ENCODE results near the gene GRM4.

The GRM4 gene

DNA sequence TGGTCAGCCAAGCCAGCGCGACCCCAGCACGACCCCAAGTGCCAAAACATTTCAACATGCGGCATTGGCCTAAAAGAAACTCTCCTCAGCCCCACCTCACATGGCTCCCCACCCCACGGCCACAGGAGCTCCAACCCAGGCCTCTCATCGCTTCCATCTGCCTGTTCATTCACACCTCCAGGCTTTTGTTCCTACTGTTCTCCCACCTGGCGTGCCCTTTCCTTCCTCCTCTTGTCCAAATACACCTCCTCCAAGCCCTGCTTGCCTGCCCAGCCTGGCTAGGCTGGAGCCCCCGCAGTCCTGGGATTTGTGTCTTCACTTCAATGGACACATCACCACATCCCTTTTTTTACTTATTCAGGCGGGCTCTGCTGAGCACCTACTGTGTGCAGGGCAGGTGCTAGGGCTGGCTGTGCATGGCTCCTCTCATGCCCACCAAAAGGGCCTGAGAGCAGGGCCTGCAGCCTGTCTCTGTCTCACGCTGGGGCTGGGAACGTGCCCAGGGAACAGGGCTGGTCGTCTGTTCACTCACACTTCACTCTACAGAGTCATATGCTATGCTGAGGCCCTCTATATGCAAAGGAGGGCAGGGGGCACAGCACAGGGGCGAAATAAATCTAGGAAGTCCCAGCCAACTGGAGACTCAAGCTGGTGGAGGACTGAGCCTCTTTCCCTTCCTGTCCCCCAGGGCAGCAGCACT, 61.1 kb downstream of the GRM4 start:
- TF ChIP-seq GATA3 (IDR thresholded peaks at IDR 0.05; ENCODE audit: low read depth, low read length) (no peak), GATA2 (IDR thresholded peaks at IDR 0.05; ENCODE audit: low read depth, low read length) (no peak)

DNA sequence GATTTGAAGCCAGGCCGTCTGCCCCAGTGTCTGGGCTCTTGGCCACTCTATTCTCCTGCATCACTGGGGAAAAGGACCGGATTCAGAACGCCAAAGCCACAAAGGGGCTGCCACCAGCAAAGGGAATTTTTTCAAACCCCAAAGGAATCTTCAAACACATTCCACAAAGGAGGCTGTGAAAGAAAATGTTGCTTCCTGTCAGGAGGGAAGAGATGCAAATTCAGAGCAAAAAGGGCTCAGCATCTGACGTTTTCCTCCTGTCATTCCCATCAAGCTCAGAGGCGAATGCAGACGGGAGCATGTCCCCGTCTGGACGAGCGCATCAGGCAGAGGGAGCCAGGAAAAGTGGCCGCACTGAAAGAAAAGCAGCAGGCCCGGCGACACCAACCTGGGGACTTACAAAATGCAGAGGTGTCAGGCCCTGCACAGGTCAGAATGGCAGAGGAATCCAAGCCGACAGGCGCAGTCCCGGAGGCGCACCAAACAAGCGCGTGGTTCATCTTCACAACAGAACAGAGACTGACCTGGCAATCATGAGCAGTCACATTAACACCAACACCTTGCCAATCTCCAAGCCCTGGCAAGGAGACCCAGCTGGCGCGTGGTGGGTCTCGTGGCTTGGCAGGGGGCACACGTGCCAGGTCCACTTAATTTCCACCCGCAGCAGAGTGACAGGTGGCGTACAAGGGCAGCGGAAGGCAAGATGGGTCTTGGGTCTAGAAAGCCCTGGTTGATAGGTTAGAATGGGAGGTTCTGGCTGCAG, 62.8 kb downstream of the GRM4 start:
- no peak for TF ChIP-seq GATA3 (IDR thresholded peaks at IDR 0.05; ENCODE audit: low read depth, low read length)
- TF ChIP-seq GATA2 (IDR thresholded peaks at IDR 0.05; ENCODE audit: low read depth, low read length): no peak

DNA sequence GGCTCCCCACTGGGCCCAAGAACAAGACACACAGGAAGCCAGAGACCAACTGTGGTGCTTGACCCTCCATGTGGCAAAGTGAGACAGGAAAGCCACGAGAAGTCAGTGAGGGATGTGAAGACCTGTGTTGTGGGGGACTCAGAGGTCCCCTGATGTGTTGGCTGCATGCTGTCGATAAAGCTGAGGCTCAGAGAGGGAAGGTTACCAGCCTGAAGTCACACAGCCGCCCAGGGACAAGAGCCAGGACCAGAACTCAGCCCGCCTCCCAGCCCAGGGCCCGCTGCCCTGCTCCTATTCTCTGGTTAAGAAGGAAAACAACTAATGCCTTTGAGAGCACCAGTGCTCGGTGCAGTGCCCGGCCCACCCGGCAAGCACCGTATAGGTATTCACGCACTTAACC, 63.5 kb downstream of the GRM4 start:
- no peak for TF ChIP-seq GATA2 (IDR thresholded peaks at IDR 0.05; ENCODE audit: low read depth, low read length)
- no peak for TF ChIP-seq GATA3 (IDR thresholded peaks at IDR 0.05; ENCODE audit: low read depth, low read length)

DNA sequence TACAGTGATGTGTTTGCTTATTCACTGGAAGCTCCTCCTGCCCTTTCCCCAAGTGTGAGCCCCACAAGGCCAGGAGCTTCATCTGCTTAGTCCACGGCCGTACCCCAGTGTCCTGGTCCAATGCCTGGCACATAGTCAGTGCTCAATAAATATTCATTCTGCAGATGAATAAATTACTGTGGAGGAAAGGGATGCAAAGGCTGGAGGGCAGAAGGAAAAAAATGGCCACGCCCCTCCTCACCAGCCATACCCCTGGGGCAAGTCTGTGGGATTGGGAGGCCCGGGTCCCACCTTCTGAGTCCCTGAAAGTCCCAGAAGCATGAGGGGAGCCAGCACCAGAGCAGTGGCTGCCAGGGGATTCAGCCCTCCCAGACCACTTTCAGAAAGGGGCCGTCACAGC, 65.5 kb downstream of the GRM4 start:
- no peak for TF ChIP-seq GATA2 (IDR thresholded peaks at IDR 0.05; ENCODE audit: low read depth, low read length)
- no peak for TF ChIP-seq GATA3 (IDR thresholded peaks at IDR 0.05; ENCODE audit: low read depth, low read length)

DNA sequence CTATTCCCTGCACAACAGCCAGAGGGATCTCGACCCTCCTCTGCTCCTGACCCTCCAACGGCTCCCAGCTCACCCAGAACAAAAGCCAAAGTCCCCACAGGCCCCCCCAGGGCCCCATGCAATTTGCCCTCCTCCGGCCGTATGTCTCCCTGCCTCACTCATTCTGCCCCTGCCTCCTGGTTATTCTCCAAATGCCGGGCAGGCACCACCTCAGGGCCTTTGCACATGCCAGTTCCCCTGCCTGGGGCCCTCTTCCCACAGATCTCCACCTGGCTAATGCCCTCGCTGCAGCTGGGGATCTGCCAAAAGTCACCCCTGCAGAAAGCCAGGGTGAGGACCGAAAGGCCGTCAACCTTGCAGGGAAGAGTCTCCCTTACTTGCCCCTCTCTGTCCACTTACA, 66.0 kb downstream of the GRM4 start:
- TF ChIP-seq GATA2 (IDR thresholded peaks at IDR 0.05; ENCODE audit: low read depth, low read length) (no peak), GATA3 (IDR thresholded peaks at IDR 0.05; ENCODE audit: low read depth, low read length) (no peak)

DNA sequence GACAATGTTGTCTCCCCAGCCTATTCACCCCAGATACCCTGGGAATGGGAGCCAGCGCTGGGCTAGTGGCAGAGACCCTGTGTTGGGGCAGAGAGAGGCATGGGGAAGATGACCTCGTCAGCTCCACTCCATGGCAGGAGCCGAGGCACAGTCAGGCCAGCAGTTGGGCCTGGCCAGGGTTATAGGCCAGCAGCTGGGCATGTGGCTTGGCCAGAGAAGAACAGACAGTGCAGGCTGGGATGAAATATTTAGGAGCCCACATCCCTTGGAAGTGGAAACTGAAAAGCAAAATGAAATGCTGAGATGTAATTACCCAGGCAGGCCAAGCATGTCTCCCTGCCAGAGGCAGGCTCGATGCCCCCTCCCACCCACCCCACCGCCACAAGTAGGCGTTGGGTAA, 70.0 kb downstream of the GRM4 start:
- TF ChIP-seq GATA2 (IDR thresholded peaks at IDR 0.05; ENCODE audit: low read depth, low read length): no peak
- TF ChIP-seq GATA3 (IDR thresholded peaks at IDR 0.05; ENCODE audit: low read depth, low read length): no peak

DNA sequence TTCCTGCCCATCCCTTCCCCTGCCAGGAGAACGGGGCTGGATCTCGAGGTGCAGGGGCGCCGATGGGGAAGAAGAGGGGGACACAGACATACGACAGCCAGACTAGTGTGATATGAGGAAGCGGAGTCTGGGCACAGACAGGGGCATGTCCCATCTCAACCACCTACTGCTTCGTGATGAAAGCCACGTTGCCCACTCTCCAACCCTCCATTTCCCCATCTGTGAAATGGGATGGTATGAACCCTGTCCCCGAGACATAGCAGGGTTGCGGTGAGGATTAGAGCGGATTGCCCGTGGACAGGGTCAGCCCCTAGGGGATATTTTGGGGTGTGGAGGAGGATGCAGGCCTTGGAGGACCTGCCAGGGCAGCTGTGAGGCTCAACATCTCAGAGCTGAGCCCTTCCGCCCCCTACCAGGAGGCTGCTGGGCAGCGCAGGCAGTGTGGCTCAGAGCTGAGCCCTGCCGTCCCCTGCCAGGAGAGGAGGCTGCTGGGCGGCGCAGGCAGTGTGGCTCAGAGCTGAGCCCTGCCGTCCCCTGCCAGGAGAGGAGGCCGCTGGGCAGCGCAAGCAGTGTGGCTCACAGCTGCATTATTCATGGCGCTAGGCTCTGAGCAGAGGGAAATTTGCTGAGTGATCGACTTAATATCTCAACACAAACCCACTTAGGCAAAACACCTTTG, 71.7 kb downstream of the GRM4 start:
- no peak for TF ChIP-seq GATA3 (IDR thresholded peaks at IDR 0.05; ENCODE audit: low read depth, low read length)
- no peak for TF ChIP-seq GATA2 (IDR thresholded peaks at IDR 0.05; ENCODE audit: low read depth, low read length)

DNA sequence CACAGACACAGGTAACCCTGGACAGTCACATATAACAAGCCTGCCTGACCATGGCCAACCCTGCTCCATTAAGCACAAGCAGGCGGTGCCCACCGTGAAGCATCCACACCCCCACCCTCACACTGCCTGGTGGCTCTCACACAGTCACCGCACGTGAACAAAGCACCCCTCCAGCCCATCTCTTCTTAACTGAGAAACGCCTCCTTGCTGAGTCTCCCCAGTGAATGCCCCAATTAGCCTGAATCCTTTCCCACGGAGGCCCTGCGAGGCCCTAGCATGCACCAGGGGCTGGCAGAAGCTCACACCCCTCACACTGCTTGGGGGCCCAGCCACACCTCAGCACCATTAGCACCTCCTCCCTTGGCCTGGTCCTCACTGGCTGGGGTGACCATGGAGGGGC, 72.3 kb downstream of the GRM4 start:
- TF ChIP-seq GATA3 (IDR thresholded peaks at IDR 0.05; ENCODE audit: low read depth, low read length) (no peak), GATA2 (IDR thresholded peaks at IDR 0.05; ENCODE audit: low read depth, low read length) (no peak)

DNA sequence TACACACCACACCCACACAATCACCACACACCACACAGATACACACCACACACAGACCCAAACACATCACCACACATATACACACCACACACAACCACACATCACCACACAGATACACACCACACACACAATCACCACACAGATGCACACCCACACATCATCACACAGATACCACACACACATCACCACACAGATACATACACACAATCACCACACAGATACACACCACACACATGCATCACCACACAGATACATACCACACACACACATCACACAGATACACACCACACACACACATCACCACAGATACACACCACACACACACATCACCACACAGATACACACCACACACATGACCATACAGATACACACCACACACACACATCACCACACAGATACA, 73.2 kb downstream of the GRM4 start:
- TF ChIP-seq GATA3 (IDR thresholded peaks at IDR 0.05; ENCODE audit: low read depth, low read length) (no peak), GATA2 (IDR thresholded peaks at IDR 0.05; ENCODE audit: low read depth, low read length) (no peak)

DNA sequence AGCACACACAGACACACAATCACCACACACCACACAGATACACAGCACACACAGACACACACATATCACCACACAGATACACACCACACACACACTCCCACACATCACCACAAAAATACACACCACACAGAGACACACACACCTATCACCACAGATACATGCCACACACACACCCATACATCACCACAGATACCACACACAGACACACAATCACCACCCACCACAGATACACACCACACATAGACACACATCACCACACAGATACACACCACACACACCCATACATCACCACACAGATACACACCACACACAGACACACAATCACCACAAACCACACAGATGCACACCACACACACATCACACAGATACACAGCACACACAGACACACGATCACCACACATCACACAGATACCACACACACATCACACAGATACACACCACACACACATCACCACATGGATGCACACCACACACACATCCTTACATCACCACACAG, 74.0 kb downstream of the GRM4 start:
- no peak for TF ChIP-seq GATA2 (IDR thresholded peaks at IDR 0.05; ENCODE audit: low read depth, low read length)
- no peak for TF ChIP-seq GATA3 (IDR thresholded peaks at IDR 0.05; ENCODE audit: low read depth, low read length)

DNA sequence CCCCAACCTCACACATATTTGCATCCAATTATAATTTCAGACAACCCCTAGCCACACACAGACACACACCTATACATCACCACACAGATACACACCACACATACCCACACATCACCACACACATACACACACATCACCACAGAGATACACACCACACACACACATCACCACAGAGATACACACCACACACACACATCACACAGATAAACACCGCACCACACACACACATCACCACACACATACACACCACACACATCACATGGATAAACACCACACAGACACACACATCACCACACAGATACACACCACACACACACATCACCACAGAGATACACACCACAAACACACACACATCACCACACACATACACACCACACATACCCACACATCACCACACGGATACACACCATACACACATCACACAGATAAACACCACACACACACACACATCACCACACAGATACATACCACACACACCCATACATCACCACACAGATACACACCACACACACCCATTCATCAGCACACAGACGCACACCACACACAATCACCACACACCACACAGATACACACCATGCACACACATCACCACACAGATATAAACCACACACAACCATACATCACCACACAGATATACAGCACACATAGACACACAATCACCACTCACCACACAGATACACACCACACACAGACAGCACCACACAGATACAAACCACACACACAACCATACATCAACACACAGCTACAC, 74.6 kb downstream of the GRM4 start:
- TF ChIP-seq GATA2 (IDR thresholded peaks at IDR 0.05; ENCODE audit: low read depth, low read length): no peak

DNA sequence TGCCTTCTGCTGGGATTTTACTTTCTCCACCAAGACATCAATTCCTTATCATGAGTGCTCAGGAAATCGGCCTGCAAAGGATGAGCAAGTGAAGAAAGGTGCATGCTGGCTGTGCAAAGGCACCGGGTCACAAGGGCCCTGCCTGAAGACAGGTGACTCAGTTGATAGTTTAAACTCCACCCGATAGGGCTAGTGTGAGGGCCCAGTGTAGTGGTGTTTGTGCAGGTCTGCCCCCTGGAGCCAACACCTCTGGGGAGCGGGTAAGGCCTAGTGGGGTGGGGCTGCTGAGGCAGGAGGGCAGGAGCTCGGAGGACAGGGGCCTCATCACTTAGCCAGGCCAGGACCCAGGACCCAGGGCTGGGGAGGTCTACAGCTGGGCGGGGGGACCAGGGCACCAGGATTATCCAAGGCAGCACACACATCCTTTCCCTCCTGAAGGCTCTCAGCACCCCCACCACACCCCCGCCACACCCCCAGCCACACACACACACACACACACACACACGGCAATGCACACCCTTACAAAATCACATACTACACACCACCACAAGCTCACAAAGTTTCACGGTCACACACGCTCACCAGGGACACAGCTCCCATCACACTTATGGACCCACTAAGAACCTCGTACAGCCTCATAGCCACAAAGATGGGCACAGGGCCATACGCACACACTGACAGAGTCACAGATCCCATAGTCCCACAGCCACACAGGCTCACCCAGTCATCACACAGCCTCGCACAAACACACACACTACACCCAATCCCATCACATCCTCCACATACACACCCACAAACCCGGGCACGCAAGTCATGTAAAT, 75.4 kb downstream of the GRM4 start:
- TF ChIP-seq GATA2 (IDR thresholded peaks at IDR 0.05; ENCODE audit: low read depth, low read length): no peak

DNA sequence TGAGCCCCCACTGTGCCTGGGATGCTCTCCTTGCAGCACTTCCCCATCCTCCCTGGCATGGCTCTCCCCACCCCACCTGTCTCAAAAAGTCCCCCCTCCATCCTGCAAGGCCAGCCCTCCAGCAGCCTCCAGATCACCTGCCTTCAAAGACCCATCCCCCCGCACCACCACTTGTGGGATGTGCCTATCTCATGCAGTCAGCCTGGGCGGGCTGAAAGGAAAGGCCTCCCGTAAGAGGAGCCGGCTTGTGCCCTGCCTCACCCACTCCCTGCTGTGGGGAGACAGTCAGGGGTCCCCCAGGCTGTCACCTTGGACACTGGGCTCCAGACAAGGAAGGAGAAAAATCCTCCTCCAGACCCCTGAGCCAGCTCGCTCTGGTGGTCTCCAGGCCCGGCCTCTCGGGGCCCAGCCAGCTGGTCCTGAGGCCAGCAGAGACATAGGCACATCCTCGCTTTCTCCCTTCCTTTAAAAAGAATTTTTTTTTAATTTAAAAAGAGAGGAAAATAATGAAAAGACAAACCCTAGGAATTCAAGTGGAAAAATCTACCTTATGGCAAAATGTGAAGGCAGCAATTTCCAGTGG, 77.3 kb downstream of the GRM4 start:
- TF ChIP-seq GATA3 (IDR thresholded peaks at IDR 0.05; ENCODE audit: low read depth, low read length) (no peak), GATA2 (IDR thresholded peaks at IDR 0.05; ENCODE audit: low read depth, low read length) (no peak)
